MM.1S (cell line): ENCODE data around the gene RAP2B.

Experiments
- DNase-seq: peaks from one replicate; pipeline ENCODE4 v3.0.0-alpha.2; 2015
- H2AFZ ChIP-seq: fragments of 300-600 bp; sonication (generic); 2 replicates; pipeline ENCODE4 v1.6.0; 2016; ENCODE audit warnings: antibody characterized with exemption, low read length
- H3F3A ChIP-seq: fragments of 300-600 bp; sonication (generic); 2 replicates; pipeline ENCODE4 v1.6.1; 2016; ENCODE audit warnings: mild to moderate bottlenecking, antibody characterized with exemption, low read length, moderate library complexity, mixed read lengths; ENCODE audit not compliant: insufficient read depth
- H3K27ac ChIP-seq: fragments of 300-600 bp; sonication (generic); 2 replicates; pipeline ENCODE4 v1.5.1; 2016; ENCODE audit warnings: mild to moderate bottlenecking, low read length
- H3K27me3 ChIP-seq: fragments of 300-600 bp; sonication (generic); replicated peaks from 2 replicates; pipeline ENCODE4 v1.6.0; 2016; ENCODE audit warnings: low read length; ENCODE audit not compliant: insufficient read depth
- H3K36me3 ChIP-seq: fragments of 300-600 bp; sonication (generic); replicated peaks from 2 replicates; pipeline ENCODE4 v1.6.1; 2016; ENCODE audit warnings: mild to moderate bottlenecking, low read length, mixed read lengths; ENCODE audit not compliant: insufficient read depth
- H3K4me1 ChIP-seq: fragments of 300-600 bp; sonication (generic); 2 replicates; pipeline ENCODE4 v1.6.1; 2016; ENCODE audit warnings: low read length, mixed read lengths
- H3K4me2 ChIP-seq: fragments of 300-600 bp; sonication (generic); 2 replicates; pipeline ENCODE4 v1.6.0; 2016; ENCODE audit warnings: low read depth, low read length
- H3K4me3 ChIP-seq: fragments of 300-600 bp; sonication (generic); 2 replicates; pipeline ENCODE4 v1.5.1; 2016; ENCODE audit warnings: low read length, mixed read lengths
- H3K79me2 ChIP-seq: fragments of 300-600 bp; sonication (generic); 2 replicates; pipeline ENCODE4 v1.6.1; 2016; ENCODE audit warnings: mixed run types, low read length, mixed read lengths
- H3K9ac ChIP-seq: fragments of 300-600 bp; sonication (generic); 2 replicates; pipeline ENCODE4 v1.6.1; 2016; ENCODE audit warnings: low read length, mixed read lengths
- H3K9me2 ChIP-seq: fragments of 300-600 bp; sonication (generic); replicated peaks from 2 replicates; pipeline ENCODE4 v1.6.1; 2016; ENCODE audit warnings: mild to moderate bottlenecking, low read length, mixed read lengths; ENCODE audit not compliant: insufficient read depth
- H3K9me3 ChIP-seq: fragments of 300-600 bp; sonication (generic); replicated peaks from 2 replicates; pipeline ENCODE4 v1.6.1; 2016; ENCODE audit warnings: mild to moderate bottlenecking, low read length, mixed read lengths; ENCODE audit not compliant: insufficient read depth
- H4K20me1 ChIP-seq: fragments of 300-600 bp; sonication (generic); 2 replicates; pipeline ENCODE4 v1.6.1; 2016; ENCODE audit warnings: mild to moderate bottlenecking, low read length, moderate library complexity, mixed read lengths; ENCODE audit not compliant: insufficient read depth
- EZH2 ChIP-seq: fragments of 300-600 bp; sonication (generic); optimal IDR thresholded peaks from 2 replicates; pipeline ENCODE3; 2017; ENCODE audit warnings: low read depth, mild to moderate bottlenecking, antibody characterized with exemption, low read length, mixed read lengths
- EZH2phosphoT487 ChIP-seq: fragments of 300-600 bp; sonication (generic); IDR thresholded peaks from 2 replicates; pipeline ENCODE4 v1.6.1; 2018; ENCODE audit warnings: antibody characterized with exemption, low read length
- TF ChIP-seq, protein P1 (sequence below): fragments of 300-600 bp; sonication (generic); IDR thresholded peaks from 2 replicates; pipeline ENCODE4 v1.5.1; 2016; ENCODE audit warnings: antibody characterized with exemption, low read length, mixed read lengths

The RAP2B gene

DNA sequence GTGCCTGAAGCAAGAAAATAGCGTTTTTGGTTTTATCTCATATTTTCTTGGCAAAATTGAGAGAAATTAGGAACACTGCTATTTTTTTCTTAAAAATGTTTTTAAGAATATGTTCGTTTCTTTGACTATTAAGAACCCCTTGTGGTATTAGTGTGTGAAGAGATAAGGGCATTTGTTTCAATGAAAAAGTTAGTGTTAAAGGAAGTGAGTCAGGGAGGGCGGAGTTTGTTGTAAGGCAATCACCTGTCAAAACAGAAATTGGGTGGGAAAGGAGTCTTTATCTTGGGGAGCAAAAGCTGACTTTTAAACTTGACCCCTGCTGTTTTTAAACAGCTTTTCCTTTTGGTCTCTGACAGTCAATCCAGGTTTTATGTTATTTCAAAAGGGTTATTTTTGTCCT is 4.2 kb downstream of the RAP2B start:
- H3K9me3 ChIP-seq, result no peaks in the 10 kb centered on the region
- peak overlapping the region; percentile 85; the same call in 1 of the 2 replicates for H3K4me2 ChIP-seq
- peaks cover 6% of the 10 kb centered on the region for H3F3A ChIP-seq
- H3K9ac ChIP-seq, result no peak overlapping the region
- no peaks in the 10 kb centered on the region for H3K27me3 ChIP-seq
- TF ChIP-seq EZH2phosphoT487 (no peak), EZH2 (no peak)
- TF ChIP-seq, protein P1, sequence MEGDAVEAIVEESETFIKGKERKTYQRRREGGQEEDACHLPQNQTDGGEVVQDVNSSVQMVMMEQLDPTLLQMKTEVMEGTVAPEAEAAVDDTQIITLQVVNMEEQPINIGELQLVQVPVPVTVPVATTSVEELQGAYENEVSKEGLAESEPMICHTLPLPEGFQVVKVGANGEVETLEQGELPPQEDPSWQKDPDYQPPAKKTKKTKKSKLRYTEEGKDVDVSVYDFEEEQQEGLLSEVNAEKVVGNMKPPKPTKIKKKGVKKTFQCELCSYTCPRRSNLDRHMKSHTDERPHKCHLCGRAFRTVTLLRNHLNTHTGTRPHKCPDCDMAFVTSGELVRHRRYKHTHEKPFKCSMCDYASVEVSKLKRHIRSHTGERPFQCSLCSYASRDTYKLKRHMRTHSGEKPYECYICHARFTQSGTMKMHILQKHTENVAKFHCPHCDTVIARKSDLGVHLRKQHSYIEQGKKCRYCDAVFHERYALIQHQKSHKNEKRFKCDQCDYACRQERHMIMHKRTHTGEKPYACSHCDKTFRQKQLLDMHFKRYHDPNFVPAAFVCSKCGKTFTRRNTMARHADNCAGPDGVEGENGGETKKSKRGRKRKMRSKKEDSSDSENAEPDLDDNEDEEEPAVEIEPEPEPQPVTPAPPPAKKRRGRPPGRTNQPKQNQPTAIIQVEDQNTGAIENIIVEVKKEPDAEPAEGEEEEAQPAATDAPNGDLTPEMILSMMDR, result no peak
- no peaks in the 10 kb centered on the region for H3K9me2 ChIP-seq
- H3K36me3 ChIP-seq, result no peaks in the 10 kb centered on the region
- H3K27ac ChIP-seq, result no peak overlapping the region
- no peak overlapping the region for H2AFZ ChIP-seq
- DNase-seq, result no peak
- H4K20me1 ChIP-seq, result peaks cover 16% of the 10 kb centered on the region
- H3K4me1 ChIP-seq, result peaks cover 21% of the 10 kb centered on the region
- peaks cover 62% of the 10 kb centered on the region for H3K79me2 ChIP-seq
- no peak overlapping the region for H3K4me3 ChIP-seq

DNA sequence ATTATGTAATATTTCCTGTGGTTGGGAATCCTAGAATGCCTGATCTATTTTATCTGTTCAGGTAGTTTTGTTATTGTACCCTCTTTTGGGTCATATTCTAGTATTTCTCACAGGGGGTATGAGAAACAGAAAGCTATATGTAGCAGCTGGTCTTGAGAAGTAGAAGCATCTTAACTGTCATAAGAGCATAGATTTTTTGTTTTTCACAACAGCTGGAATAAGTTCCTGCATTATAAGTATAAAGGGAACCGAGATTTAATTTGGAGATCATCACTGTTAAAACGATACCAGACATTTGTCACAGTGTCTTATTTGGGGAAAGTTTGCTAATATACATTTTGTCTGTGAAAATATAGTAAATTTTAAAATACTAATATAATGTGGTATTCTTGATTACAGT is 4.8 kb downstream of the RAP2B start:
- Histone ChIP-seq H3K4me3 (no peak overlapping the region), H2AFZ (no peak overlapping the region), H3K4me2 (no peak overlapping the region; the same call in 1 of the 2 replicates), H3K36me3 (no peaks in the 10 kb centered on the region), H3K79me2 (peaks cover 62% of the 10 kb centered on the region), H3K4me1 (peaks cover 21% of the 10 kb centered on the region), H4K20me1 (peaks cover 16% of the 10 kb centered on the region), H3K27ac (no peak overlapping the region), H3F3A (0 out of 2 replicates have a peak, but pooled peaks cover under 1% of the 10 kb centered on the region), H3K9me3 (no peaks in the 10 kb centered on the region), H3K27me3 (no peaks in the 10 kb centered on the region), H3K9me2 (no peaks in the 10 kb centered on the region), H3K9ac (no peak overlapping the region)
- TF ChIP-seq EZH2 (no peak), EZH2phosphoT487 (no peak)
- TF ChIP-seq, protein P1, result no peak
- DNase-seq, result no peak

DNA sequence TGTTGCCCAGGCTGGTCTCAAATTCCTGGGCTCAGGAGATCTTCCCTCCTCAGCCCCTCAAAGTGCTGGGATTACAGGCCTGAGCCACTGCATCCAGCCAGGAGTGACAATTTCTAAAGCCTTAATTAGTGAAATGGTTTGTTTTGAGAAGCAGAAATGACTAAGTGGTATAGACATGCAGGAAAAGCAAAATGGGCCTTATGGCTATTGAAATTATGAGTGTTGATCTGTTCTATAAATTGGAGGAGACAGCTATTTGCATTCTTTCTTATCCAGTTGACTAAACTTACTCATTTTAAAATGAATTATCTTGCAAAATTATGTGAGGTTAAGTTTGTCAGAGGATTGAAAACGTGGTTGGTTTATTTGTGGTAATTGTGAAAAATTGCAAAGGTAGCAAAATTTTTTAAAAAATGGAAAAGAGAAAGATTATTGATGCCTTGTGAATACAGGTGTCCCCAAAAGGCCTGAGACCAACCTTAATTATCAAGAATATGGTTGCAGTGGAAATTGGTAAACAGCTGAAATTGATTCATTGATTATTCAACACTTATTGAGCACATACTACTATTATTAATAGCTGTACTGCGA is 7.9 kb downstream of the RAP2B start:
- DNase-seq, result no peak
- Histone ChIP-seq H3K4me3 (no peak overlapping the region), H3K4me1 (peaks cover 17% of the 10 kb centered on the region), H3K9me2 (no peaks in the 10 kb centered on the region), H3F3A (0 out of 2 replicates have a peak, but pooled peaks cover 5% of the 10 kb centered on the region), H3K9me3 (no peaks in the 10 kb centered on the region), H3K9ac (no peak overlapping the region), H3K27me3 (no peaks in the 10 kb centered on the region), H4K20me1 (peaks cover 11% of the 10 kb centered on the region), H2AFZ (no peak overlapping the region), H3K79me2 (peaks cover 33% of the 10 kb centered on the region), H3K27ac (no peak overlapping the region), H3K36me3 (no peaks in the 10 kb centered on the region), H3K4me2 (no peak overlapping the region)
- no peak for TF ChIP-seq EZH2phosphoT487
- TF ChIP-seq, protein P1, result no peak
